Stomach (tissue), 4 donors: ENCODE results near the gene PDSS2.
"Not testable (repeated sequence)": the region's sequence is repeated elsewhere in the genome, so short reads cannot be mapped to it uniquely, and the experiment has no call there.

Source experiments
- CTCF ChIP-seq, 7 experiments: fragments of 450-650 bp in 4 of 7; fragments of 200-600 bp in 3 of 7; sonication (generic) in 3 of 7; IDR thresholded peaks; one replicate each; pipeline ENCODE4 v1.5.1; 2016 to 2019; ENCODE audit warnings: antibody characterized with exemption in 7 of 7, control low read depth in 2 of 7, mild to moderate bottlenecking in 1 of 7
- POLR2AphosphoS5 ChIP-seq, 3 donors: sonication (generic); formaldehyde crosslinking; IDR thresholded peaks; one replicate each; pipeline ENCODE4 v1.6.1; 2016; ENCODE audit warnings: antibody characterized with exemption in 3 of 3

DNA sequence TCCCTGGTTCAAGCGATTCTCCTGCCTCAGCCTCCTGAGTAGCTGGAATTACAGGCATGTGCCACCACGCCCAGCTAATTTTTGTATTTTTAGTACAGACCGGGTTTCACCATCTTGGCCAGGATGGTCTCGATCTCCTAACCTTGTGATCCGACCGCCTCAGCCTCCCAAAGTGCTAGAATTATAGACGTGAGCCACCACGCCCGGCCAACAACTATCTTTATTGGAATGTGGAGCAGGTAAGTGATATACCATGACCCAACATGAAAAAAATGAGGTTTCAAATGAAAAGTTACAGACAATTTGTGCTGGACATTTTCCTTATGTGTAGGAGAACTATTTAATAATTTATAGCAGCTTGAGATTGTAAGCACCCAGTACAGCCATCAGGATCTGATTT, 340.8 kb downstream of the PDSS2 start:
- TF ChIP-seq CTCF, POLR2AphosphoS5 (IDR thresholded peaks at IDR 0.05): not testable (repeated sequence)
